K562 (cell line): Measurements from ENCODE around the gene RNPEP. TPM values are rescaled to one million over a fixed set of nuclear protein-coding genes. Genes with fewer than 3 reads are reported as not detected.
A peak's percentile ranks its signal among the peaks of the same experiment; 100 is the strongest.

ENCODE experiments used
- ARID2 ChIP-seq: fragments of 450-650 bp; IDR thresholded peaks from 2 replicates; pipeline ENCODE4 v1.6.1; 2017; ENCODE audit warnings: antibody characterized with exemption, mild to moderate bottlenecking
- ARNT ChIP-seq, 2 experiments: fragments of 450-650 bp; IDR thresholded peaks; 2 replicates each; pipeline ENCODE4 v1.6.1; 2016; ENCODE audit warnings: mild to moderate bottlenecking in 1 of 2
- CHD2 ChIP-seq: IDR thresholded peaks from 2 replicates; pipeline ENCODE4 v1.6.1; 2011; ENCODE audit warnings: low read depth, low read length
- CREBBP ChIP-seq: IDR thresholded peaks from one replicate; pipeline ENCODE4 v1.6.1; 2012; ENCODE audit warnings: low read depth, mild to moderate bottlenecking, control low read depth, inconsistent platforms, low read length
- DDX20 ChIP-seq: fragments of 450-650 bp; IDR thresholded peaks from 2 replicates; pipeline ENCODE4 v1.6.1; 2016; ENCODE audit warnings: missing genetic modification characterization, low read depth, mild to moderate bottlenecking, missing compliant biosample characterization, moderate library complexity
- EGR1 ChIP-seq: fragments of 450-650 bp; conservative IDR thresholded peaks from 2 replicates; pipeline ENCODE4 v1.6.1; 2017; ENCODE audit warnings: mild to moderate bottlenecking
- EZH2 ChIP-seq: IDR thresholded peaks from 2 replicates; pipeline ENCODE4 v1.6.1; 2012; ENCODE audit warnings: low read depth, mild to moderate bottlenecking, inconsistent platforms, low read length, borderline replicate concordance
- GATA2 ChIP-seq: sonication (generic); formaldehyde crosslinking; IDR thresholded peaks from 2 replicates; pipeline ENCODE4 v1.4.0; 2020; ENCODE audit warnings: mild to moderate bottlenecking, missing genetic modification reagents
- HMG20A ChIP-seq: fragments of 450-650 bp; formaldehyde crosslinking; conservative IDR thresholded peaks from 2 replicates; pipeline ENCODE4 v1.4.0; 2020; ENCODE audit warnings: mild to moderate bottlenecking, mixed read lengths
- LARP7 ChIP-seq: fragments of 450-650 bp; IDR thresholded peaks from 2 replicates; pipeline ENCODE4 v1.6.1; 2016
- MBD1 ChIP-seq: fragments of 250-450 bp; sonication (Bioruptor Pico); IDR thresholded peaks from 2 replicates; pipeline ENCODE4 v1.8.0; 2022; ENCODE audit warnings: inconsistent platforms
- MECOM ChIP-seq: fragments of 250-450 bp; sonication (Bioruptor Pico); IDR thresholded peaks from 2 replicates; pipeline ENCODE4 v1.8.0; 2022; ENCODE audit warnings: inconsistent platforms
- NFYB ChIP-seq: IDR thresholded peaks from 2 replicates; pipeline ENCODE4 v1.6.1; 2011; ENCODE audit warnings: mild to moderate bottlenecking, moderate library complexity; ENCODE audit not compliant: insufficient read length; ENCODE audit errors: extremely low read depth
- NRF1 ChIP-seq, 2 experiments: fragments of 450-650 bp; IDR thresholded peaks in 1 of 2; conservative IDR thresholded peaks in 1 of 2; 2 replicates each; pipeline ENCODE4 v1.6.1; 2014; ENCODE audit warnings: mild to moderate bottlenecking in 2 of 2
- PPARD ChIP-seq: fragments of 250-450 bp; sonication (Bioruptor Pico); IDR thresholded peaks from 2 replicates; pipeline ENCODE4 v1.8.0; 2022; ENCODE audit warnings: inconsistent platforms, mild to moderate bottlenecking, moderate library complexity
- RAD21 ChIP-seq, 2 experiments: fragments of 250-450 bp in 1 of 2; fragments of 450-650 bp in 1 of 2; sonication (Bioruptor Pico) in 1 of 2; formaldehyde crosslinking in 1 of 2; IDR thresholded peaks in 1 of 2; conservative IDR thresholded peaks in 1 of 2; 2 replicates each; pipeline versions ENCODE4 v1.4.0 to v1.8.0; 2020 to 2022; ENCODE audit warnings: mild to moderate bottlenecking in 2 of 2, moderate library complexity in 1 of 2
- SIN3B ChIP-seq: fragments of 450-650 bp; IDR thresholded peaks from 2 replicates; pipeline ENCODE4 v1.6.1; 2017; ENCODE audit warnings: low read depth, mild to moderate bottlenecking, moderate library complexity
- SMARCA5 ChIP-seq: fragments of 450-650 bp; IDR thresholded peaks from 2 replicates; pipeline ENCODE4 v1.6.1; 2016
- TSHZ1 ChIP-seq: fragments of 250-450 bp; sonication (Bioruptor Pico); IDR thresholded peaks from 2 replicates; pipeline ENCODE4 v1.4.0; 2020; ENCODE audit warnings: mild to moderate bottlenecking, moderate library complexity
- ZBTB1 ChIP-seq: sonication (generic); formaldehyde crosslinking; IDR thresholded peaks from 2 replicates; pipeline ENCODE4 v1.8.1; 2023; ENCODE audit warnings: missing genetic modification reagents, low read depth, mild to moderate bottlenecking, borderline replicate concordance
- ZKSCAN3 ChIP-seq: fragments of 250-450 bp; sonication (Bioruptor Pico); IDR thresholded peaks from 2 replicates; pipeline ENCODE4 v1.4.0; 2020
- ZNF133 ChIP-seq: fragments of 250-450 bp; sonication (Bioruptor Pico); IDR thresholded peaks from 2 replicates; pipeline ENCODE4 v1.4.0; 2020; ENCODE audit warnings: mild to moderate bottlenecking
- ZNF143 ChIP-seq: sonication (generic); formaldehyde crosslinking; IDR thresholded peaks from 2 replicates; pipeline ENCODE4 v1.9.0; 2022; ENCODE audit warnings: mild to moderate bottlenecking, missing genetic modification reagents
- ZNF717 ChIP-seq: fragments of 250-450 bp; sonication (Bioruptor Pico); IDR thresholded peaks from 2 replicates; pipeline ENCODE4 v1.5.0; 2021
- ZNF780A ChIP-seq: fragments of 250-450 bp; sonication (Bioruptor Pico); IDR thresholded peaks from 2 replicates; pipeline ENCODE4 v1.5.0; 2021; ENCODE audit warnings: mild to moderate bottlenecking
- polyA plus RNA-seq, 8 experiments: library from polyadenylated mRNA; depleted of rRNA in 4 of 8; stranded (reverse) in 5 of 8; unstranded in 3 of 8; fragments of >200 nt; fragmentation: Nextera tagmentation in 2 of 8; fragmentation: Illumina TruSeq in 1 of 8; extraction: Ambion mirVana in 2 of 8; extraction: Trizol in 1 of 8; gene quantifications; 2 replicates each; pipeline versions ENCODE4 v1.2.1 to v1.2.3, GENCODE V29; 2011 to 2014; ENCODE audit warnings: inconsistent platforms in 1 of 8, missing spikeins in 1 of 8
- total RNA-seq, 7 experiments: library from RNA; depleted of rRNA in 6 of 7; stranded (reverse); fragments of >200 nt in 6 of 7; fragmentation: Illumina TruSeq in 2 of 7; extraction: Trizol in 2 of 7; gene quantifications; 2 replicates each; pipeline versions ENCODE4 v1.2.1 to v1.2.3, GENCODE V29; 2011 to 2021; ENCODE audit warnings: low replicate concordance in 1 of 7
- TF ChIP-seq, protein P1 (sequence below), 2 experiments: fragments of 250-450 bp in 1 of 2; fragments of 450-650 bp in 1 of 2; sonication (Bioruptor Pico) in 1 of 2; IDR thresholded peaks; 2 replicates each; pipeline versions ENCODE4 v1.6.1 to v1.8.0; 2016 to 2021; ENCODE audit warnings: mild to moderate bottlenecking in 2 of 2, moderate library complexity in 2 of 2, missing compliant biosample characterization in 1 of 2, missing genetic modification characterization in 1 of 2

Gene RNPEP
- total and polyA plus RNA-seq, 9 of the 15 experiments (the other 6 are each of a cell fraction or from before 2014, with no cell fraction given), result 27.5 to 131 (median 63.4) TPM

- TF ChIP-seq, protein P1, sequence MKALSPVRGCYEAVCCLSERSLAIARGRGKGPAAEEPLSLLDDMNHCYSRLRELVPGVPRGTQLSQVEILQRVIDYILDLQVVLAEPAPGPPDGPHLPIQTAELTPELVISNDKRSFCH (CRISPR knock-in tag; IDR thresholded peaks at IDR 0.05), result no peak
- TF ChIP-seq, protein P1 (tag; IDR thresholded peaks at IDR 0.05), result no peak
- TF ChIP-seq ARID2 (no peak), RAD21 (CRISPR knock-in tag; conservative IDR thresholded peaks at IDR 0.05 in 1 of 2, IDR thresholded peaks at IDR 0.05 in 1 of 2) (no peak), SMARCA5 (peak; percentile 97; the same call in 1 of the 2 replicates), GATA2 (CRISPR knock-in tag) (no peak), HMG20A (CRISPR knock-in tag) (no peak), NRF1 (conservative IDR thresholded peaks at IDR 0.05 in 1 of 2, IDR thresholded peaks at IDR 0.05 in 1 of 2) (no peak), CHD2 (no peak), ZNF717 (CRISPR knock-in tag) (no peak), SIN3B (no peak), TSHZ1 (CRISPR knock-in tag) (no peak), EGR1 (no peak; the same call in none of the 2 replicates), MECOM (CRISPR knock-in tag) (no peak), DDX20 (no peak), CREBBP (no peak), NFYB (no peak), ZBTB1 (CRISPR knock-in tag) (no peak), MBD1 (CRISPR knock-in tag) (no peak), ZKSCAN3 (CRISPR knock-in tag) (no peak), ZNF133 (CRISPR knock-in tag) (no peak), LARP7 (no peak), ZNF780A (no peak), ARNT (IDR thresholded peaks at IDR 0.05) (peak; percentile 76 to 95; a peak in 2 of 4 replicates), ZNF143 (no peak), PPARD (CRISPR knock-in tag) (no peak), EZH2 (no peak)
Observed at GRCh38 chr1:201954263-201955008, 28.0 kb upstream of the RNPEP start (continued).
